BJ (cell line): Measurements from ENCODE around the gene PPIF. TPM values are rescaled to one million over a fixed set of nuclear protein-coding genes. Genes with fewer than 3 reads are reported as not detected.
"Not testable (repeated sequence)": the region's sequence is repeated elsewhere in the genome, so short reads cannot be mapped to it uniquely, and the experiment has no call there.

Source experiments
- CTCF ChIA-PET: fragments of 350-600 bp; formaldehyde crosslinking; extraction: SDS; loops from one replicate; lab custom pipeline; 2021; ENCODE audit warnings: antibody characterized with exemption, inconsistent platforms; lab: Yijun Ruan, JAX
- POLR2A ChIA-PET: fragments of 300-600 bp; sonication (Branson Sonifier 250); formaldehyde crosslinking; extraction: SDS; loops from one replicate; lab custom pipeline; 2021; ENCODE audit warnings: antibody characterized with exemption; lab: Charles Lee
- DNase-seq: peaks from one replicate; pipeline ENCODE4 v3.0.0-alpha.2; 2011; ENCODE audit warnings: low read depth
- H3K27me3 ChIP-seq: 2 replicates; pipeline ENCODE4 v1.6.0; 2011; ENCODE audit warnings: low read length; ENCODE audit not compliant: control insufficient read depth, insufficient read depth
- H3K36me3 ChIP-seq: 2 replicates; pipeline ENCODE4 v1.5.1; 2011; ENCODE audit warnings: low read length; ENCODE audit not compliant: control insufficient read depth, insufficient read depth
- H3K4me3 ChIP-seq: 2 replicates; pipeline ENCODE4 v1.5.1; 2011; ENCODE audit warnings: low read depth, mild to moderate bottlenecking, control low read depth, low read length
- polyA plus RNA-seq: library from polyadenylated mRNA; depleted of rRNA; stranded (reverse); fragments of >200 nt; gene quantifications from 2 replicates; pipeline ENCODE4 v1.2.3, GENCODE V29; 2011
- TF ChIP-seq, protein P1 (sequence below): IDR thresholded peaks from 2 replicates; pipeline ENCODE4 v1.5.1; 2011; ENCODE audit warnings: low read depth, mild to moderate bottlenecking, control low read depth, inconsistent platforms, low read length, moderate library complexity; ENCODE audit not compliant: insufficient read depth

Gene PPIF
- polyA plus RNA-seq, 1 experiment, result 73.9 TPM

DNA sequence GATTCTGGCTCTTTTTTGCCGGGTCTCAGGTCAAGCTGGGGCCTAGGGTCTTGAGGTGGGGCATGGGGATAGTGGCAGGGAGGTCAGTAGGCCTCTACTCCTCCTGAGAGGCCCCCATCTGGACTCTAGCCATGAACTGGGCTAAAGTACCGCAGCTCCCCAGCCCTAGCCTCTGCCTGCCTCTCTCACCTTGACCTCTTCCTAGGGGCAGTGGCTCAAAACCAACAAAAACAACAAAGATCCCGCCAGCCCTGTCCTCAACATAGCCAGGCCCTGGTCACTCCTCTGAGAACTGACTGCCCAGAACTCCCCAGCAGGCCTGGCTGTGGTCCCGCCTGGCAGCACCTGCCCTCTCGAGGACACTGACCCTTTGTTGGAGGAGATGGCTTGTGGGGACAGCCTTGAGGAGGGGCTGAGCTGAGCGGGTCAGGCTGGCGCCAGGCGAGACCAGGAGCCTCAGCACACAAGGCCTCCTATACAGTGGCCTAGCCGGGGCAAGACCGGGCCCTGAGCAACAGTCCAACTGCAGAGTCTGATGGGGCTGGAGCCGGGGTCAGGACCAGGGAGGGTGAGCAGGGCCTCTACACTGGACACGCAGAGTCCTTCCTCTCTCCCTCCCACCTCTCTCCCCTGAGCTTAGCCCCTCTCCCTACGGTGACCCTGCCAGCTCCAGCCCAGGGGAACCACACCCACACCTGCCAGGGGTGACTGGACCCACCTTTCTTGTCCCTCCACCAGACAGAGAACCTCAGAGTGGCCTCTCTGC is 11.6 kb upstream of the PPIF start:
- TF ChIP-seq, protein P1, sequence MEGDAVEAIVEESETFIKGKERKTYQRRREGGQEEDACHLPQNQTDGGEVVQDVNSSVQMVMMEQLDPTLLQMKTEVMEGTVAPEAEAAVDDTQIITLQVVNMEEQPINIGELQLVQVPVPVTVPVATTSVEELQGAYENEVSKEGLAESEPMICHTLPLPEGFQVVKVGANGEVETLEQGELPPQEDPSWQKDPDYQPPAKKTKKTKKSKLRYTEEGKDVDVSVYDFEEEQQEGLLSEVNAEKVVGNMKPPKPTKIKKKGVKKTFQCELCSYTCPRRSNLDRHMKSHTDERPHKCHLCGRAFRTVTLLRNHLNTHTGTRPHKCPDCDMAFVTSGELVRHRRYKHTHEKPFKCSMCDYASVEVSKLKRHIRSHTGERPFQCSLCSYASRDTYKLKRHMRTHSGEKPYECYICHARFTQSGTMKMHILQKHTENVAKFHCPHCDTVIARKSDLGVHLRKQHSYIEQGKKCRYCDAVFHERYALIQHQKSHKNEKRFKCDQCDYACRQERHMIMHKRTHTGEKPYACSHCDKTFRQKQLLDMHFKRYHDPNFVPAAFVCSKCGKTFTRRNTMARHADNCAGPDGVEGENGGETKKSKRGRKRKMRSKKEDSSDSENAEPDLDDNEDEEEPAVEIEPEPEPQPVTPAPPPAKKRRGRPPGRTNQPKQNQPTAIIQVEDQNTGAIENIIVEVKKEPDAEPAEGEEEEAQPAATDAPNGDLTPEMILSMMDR, result no peak
- no peak for DNase-seq
- CTCF ChIA-PET, result interaction anchor here (1.4 to 2.4 kb wide), 2 partner anchors 10 to 18 kb away, joined by 5 to 7 read pairs; no protein-coding TSS in a partner anchor
- Histone ChIP-seq H3K27me3 (no peaks in the 10 kb centered on the region), H3K4me3 (no peak overlapping the region), H3K36me3 (no peaks in the 10 kb centered on the region)
- POLR2A ChIA-PET, result no interaction called here

DNA sequence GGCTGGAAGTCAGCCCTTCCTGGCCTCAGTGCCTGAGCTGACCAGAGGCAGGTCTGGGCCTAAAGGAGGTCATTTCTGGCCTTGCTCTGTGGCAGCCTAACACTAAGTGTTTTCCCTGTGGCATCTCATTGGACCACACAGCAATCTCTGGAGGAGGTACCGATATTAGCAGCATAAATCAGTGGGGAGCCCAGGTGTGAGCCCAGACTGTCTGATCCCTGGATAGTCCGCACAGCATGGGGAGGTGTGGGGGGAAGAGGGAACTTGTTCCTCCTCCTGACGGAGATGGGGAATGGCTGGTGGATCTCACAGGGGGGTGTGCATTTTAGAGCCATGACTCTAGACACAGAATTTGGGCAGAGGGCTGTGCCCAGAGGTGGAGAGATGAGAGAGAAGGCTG is 11.0 kb upstream of the PPIF start:
- CTCF ChIA-PET, result interaction anchor here (2.4 kb wide), 1 partner anchor 10 kb away, joined by 7 read pairs; no protein-coding TSS in a partner anchor
- Histone ChIP-seq H3K27me3 (no peaks in the 10 kb centered on the region), H3K36me3 (no peaks in the 10 kb centered on the region), H3K4me3 (no peak overlapping the region)
- no peak for DNase-seq
- POLR2A ChIA-PET, result no interaction called here
- TF ChIP-seq, protein P1, result no peak

GRCh38 chr10:79336739-79337138 is 10.5 kb upstream of the PPIF start:
- no peak for DNase-seq
- Histone ChIP-seq H3K36me3 (no peaks in the 10 kb centered on the region), H3K4me3 (no peak overlapping the region), H3K27me3 (no peaks in the 10 kb centered on the region)
- POLR2A ChIA-PET, result no interaction called here
- TF ChIP-seq, protein P1, result no peak
- CTCF ChIA-PET, result interaction anchor here (0.6 kb wide), 1 partner anchor 1484 kb away, joined by 3 read pairs; no protein-coding TSS in a partner anchor

DNA sequence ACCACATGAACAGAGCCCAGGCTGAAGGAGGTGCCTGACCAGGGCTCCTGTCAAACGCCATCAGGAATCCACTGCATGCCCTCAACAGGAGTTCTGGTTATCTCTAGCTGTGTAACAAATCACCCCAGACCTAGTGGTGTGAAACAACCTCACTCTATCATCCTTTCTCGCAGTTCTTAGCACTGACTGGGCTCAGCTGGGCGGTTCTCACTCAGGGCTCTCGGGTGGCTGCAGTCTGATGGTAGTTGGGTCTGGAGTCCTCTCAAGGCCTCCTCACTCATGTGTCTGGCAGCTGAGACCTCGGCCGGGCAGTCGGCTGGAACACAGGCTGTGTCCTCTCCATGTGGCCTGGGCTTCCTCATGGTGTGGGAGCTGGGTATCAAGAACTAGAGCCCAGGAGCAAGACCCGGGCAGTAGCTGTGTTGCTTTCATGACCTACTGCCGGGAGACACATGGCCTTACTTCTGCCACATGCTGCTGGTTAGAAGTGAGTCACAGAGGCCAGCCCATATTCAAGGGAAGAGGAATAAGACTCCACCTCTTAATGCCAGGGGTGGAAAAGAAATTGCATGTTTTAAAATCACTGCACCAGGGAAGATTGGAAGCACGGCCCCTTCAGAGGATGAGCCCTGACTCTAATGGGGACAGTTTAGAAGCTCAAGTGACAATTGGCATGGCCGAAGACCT is 9.3 kb upstream of the PPIF start:
- H3K4me3 ChIP-seq, DNase-seq, CTCF ChIA-PET, H3K27me3 ChIP-seq, H3K36me3 ChIP-seq, POLR2A ChIA-PET: not testable (repeated sequence)

DNA sequence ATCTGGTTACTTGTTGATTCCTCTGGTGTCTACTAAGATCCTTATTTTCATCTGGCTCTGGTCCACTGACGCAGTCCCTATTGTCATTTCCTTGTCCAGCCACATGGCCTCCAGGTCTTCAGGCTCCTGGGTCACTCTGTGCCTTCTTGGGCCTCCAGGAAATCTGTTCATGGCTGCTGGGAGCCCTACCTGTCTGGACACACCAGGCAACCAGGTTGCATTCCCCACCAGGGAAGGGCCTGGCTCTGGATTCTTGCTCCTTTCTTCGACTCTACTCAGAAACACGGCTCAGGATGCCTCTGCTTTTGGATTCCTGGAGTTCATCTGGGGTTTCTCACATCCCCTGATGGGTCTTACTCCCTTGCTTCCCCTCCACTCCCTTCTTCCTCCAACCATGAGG is 8.0 kb upstream of the PPIF start:
- no peak for DNase-seq
- ChIA-PET CTCF (no interaction called here), POLR2A (no interaction called here)
- Histone ChIP-seq H3K36me3 (no peaks in the 10 kb centered on the region), H3K27me3 (no peaks in the 10 kb centered on the region), H3K4me3 (no peak overlapping the region)
- TF ChIP-seq, protein P1, result no peak
